ENCODE measurements around the gene PPP1R15A. TPM values are rescaled to one million over a fixed set of nuclear protein-coding genes. Genes with fewer than 3 reads are reported as not detected.

The PPP1R15A gene
- total and polyA plus RNA-seq, 2 donors (not counting 3 experiments of a cell fraction or from before 2014, with no cell fraction given), result 42.3 to 67.4 TPM

- Histone ChIP-seq H3K4me1 (ENCODE audit: control insufficient read depth, extremely low read depth, insufficient read depth, low read length) (peaks cover 5% of the 10 kb centered on the region), H3K79me2 (ENCODE audit: control insufficient read depth, insufficient read depth, low read length) (no peaks in the 10 kb centered on the region), H3K36me3 (ENCODE audit: control insufficient read depth in 2 of 2, extremely low read depth in 1 of 2, insufficient read depth in 2 of 2, low read length in 2 of 2) (peaks cover 0 to 4% of the 10 kb centered on the region in 2 experiments), H3K4me2 (ENCODE audit: insufficient read depth, low read length) (no peak overlapping the region), H3K9me1 (replicated peaks; ENCODE audit: control insufficient read depth, extremely low read depth, insufficient read depth, low read length) (no peaks in the 10 kb centered on the region), H2AFZ (ENCODE audit: low read depth, low read length) (no peak overlapping the region), H3K4me3 (replicated peaks in 1 of 3; ENCODE audit: insufficient read depth in 1 of 3, low read depth in 1 of 3, low read length in 3 of 3) (no peak overlapping the region), H3K9me3 (replicated peaks; ENCODE audit: control insufficient read depth, insufficient read depth, low read length) (no peaks in the 10 kb centered on the region), H3K9ac (replicated peaks; ENCODE audit: extremely low read depth, insufficient read depth, low read length) (no peak overlapping the region), H4K20me1 (replicated peaks; ENCODE audit: control insufficient read depth, extremely low read depth, insufficient read depth, low read length) (no peaks in the 10 kb centered on the region), H3K27me3 (ENCODE audit: control insufficient read depth in 2 of 2, insufficient read depth in 2 of 2, low read length in 2 of 2) (no peaks in the 10 kb centered on the region), H3K27ac (ENCODE audit: insufficient read depth, low read depth, low read length) (no peak overlapping the region)
- POLR2A ChIA-PET, result no interaction called here
- intact Hi-C loops (cut with micrococcal nuclease) (no loop called here), dilution Hi-C loops (cut with MboI; ENCODE audit: extremely low pct_ligation_motif_present, low sequenced_read_pairs) (no loop called here)
- FAIRE-seq (no peak), DNase-seq (ENCODE audit: low read depth, low spot score) (no peak)
- CTCF ChIA-PET, result interaction anchor here (1.1 to 10.5 kb wide), 10 partner anchors 11 to 196 kb away, joined by 3 to 427 read pairs (median 14); partner anchors contain the start of gene CA11
- no peak for TF ChIP-seq MYC (IDR thresholded peaks at IDR 0.05; ENCODE audit: low read depth, low read length)
- TF ChIP-seq, protein P1, sequence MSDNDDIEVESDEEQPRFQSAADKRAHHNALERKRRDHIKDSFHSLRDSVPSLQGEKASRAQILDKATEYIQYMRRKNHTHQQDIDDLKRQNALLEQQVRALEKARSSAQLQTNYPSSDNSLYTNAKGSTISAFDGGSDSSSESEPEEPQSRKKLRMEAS (IDR thresholded peaks at IDR 0.05; ENCODE audit: insufficient read depth, insufficient read length), result no peak
- no peak for TF ChIP-seq JUN (IDR thresholded peaks at IDR 0.05; ENCODE audit: borderline replicate concordance, insufficient read depth, insufficient read length, low read depth)
- no peak for TF ChIP-seq GATA2 (IDR thresholded peaks at IDR 0.05; ENCODE audit: insufficient read depth, insufficient read length, low read depth, low read length)
- no peak for TF ChIP-seq EZH2 (IDR thresholded peaks at IDR 0.05; ENCODE audit: borderline replicate concordance, low read depth, low read length, severe bottlenecking)
- TF ChIP-seq FOS (IDR thresholded peaks at IDR 0.05; ENCODE audit: borderline replicate concordance, insufficient read depth, low read length), result no peak
- no peak for TF ChIP-seq POLR2A (IDR thresholded peaks at IDR 0.05; ENCODE audit: low read depth, low read length)
- no peak for TF ChIP-seq CTCF (IDR thresholded peaks at IDR 0.05; ENCODE audit: extremely low read depth in 1 of 2, insufficient read depth in 1 of 2, low read depth in 1 of 2, low read length in 2 of 2)
- TF ChIP-seq POLR2AphosphoS5 (IDR thresholded peaks at IDR 0.05; ENCODE audit: insufficient read depth, low read depth, low read length), result no peak
- no TSS peak for BruUV-seq (replicated peaks)
These were observed 31.2 kb upstream of the PPP1R15A start for GRCh38 chr19:48841047-48841446.

Measured in endothelial cell of umbilical vein (primary cell).